GM19193 (cell line): ENCODE results near the gene KCNN3.

Experiments used
- POLR2A ChIP-seq: IDR thresholded peaks from 4 replicates; pipeline ENCODE4 v1.6.1; 2011; ENCODE audit not compliant: insufficient read depth, insufficient read length; ENCODE audit errors: extremely low read depth

Gene KCNN3

DNA sequence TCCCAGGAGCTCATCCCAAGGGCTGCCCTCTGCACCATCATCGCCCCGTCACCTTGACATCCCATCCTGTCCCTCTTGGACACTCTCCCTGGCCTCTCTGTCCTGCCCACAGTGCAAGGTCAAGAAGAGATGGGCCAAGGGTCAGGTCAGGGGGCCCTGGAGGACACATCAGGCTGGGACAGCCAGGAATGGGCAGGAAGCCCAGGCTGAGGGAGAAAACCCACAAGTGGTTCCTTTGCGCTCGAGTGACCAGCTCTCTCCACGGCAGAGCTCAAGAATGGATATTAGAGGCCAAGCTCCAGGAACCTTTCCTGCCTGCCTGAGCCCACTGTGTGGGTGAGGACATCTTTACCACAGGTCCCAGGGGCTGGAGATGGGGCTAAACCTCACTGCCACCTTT lies 41.0 kb downstream of the KCNN3 start:
- no peak for TF ChIP-seq POLR2A

DNA sequence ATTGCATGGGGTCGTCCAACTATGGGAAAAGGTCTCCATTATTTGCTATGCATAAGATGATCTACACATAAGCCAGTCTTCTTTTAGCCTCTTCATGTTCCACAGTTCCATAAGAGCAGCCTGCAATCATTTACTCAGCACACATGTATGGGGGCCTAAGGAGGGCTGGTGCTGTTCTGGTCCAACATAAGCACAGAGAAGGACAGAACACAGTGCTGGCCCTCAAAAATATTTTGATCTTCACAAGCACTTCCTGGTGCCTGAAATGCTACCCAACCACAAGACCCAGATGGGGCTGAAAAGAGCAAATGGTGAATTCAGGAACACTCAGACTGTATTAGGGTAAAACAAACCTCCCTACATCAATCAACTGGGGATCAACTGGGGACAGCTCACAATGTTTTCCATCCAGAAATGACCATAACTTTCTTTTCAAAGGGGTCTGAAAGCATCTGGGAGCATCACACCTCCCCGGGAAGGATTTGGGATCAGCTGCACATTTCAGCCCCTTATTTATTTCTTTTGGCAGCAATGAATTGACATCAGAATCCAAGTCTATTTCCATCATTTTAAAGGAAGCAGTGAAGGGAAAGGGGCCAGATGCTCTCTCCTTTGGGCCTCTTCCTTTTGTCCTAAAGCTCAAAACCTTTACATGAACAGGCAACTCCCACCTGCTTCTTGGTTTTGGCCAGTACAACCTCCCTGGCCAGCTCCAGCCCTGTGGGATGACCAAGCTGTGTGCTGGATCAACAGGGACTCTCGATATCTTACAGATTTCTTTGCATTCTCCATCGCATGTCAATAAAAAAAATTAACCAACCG lies 45.7 kb downstream of the KCNN3 start:
- TF ChIP-seq POLR2A, result no peak

DNA sequence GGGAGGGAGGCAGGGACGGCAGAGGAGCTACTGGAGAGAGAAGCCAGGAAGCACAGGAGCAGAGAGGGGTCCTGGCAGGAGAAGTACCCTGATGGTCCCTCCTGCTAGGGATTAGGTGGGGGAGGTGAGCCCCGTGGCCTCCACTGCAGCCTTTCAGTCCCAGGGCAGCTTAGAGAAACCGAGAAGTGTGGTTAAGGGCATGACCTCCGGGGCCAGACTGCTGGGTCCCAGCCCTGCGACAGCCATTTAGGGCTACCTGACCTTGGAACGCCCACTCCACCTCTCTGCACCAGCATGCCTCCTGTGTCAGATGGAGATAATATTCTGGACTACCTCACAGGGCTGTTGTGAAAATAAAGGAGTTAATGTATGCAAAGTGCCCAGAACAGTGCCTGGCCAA lies 47.4 kb downstream of the KCNN3 start:
- no peak for TF ChIP-seq POLR2A

DNA sequence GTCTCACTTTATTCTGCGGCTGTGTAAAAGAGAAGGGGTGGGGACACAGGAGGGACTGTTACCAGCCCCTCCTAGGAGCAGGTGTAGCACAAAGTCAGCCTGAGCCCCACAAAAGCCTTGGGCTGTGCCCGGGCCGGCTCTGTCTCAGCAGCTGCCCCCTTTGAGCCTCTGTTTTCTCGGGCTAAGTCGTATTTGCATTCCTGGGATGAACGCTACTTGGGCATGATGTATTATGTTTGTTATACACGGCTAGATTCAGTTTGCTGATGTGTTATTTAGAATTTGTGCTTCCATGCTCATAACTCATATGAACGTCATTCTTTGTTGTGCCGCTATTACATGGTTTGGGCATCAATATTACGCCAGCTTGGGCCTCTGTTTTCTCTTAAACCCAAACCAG lies 47.8 kb downstream of the KCNN3 start:
- no peak for TF ChIP-seq POLR2A

DNA sequence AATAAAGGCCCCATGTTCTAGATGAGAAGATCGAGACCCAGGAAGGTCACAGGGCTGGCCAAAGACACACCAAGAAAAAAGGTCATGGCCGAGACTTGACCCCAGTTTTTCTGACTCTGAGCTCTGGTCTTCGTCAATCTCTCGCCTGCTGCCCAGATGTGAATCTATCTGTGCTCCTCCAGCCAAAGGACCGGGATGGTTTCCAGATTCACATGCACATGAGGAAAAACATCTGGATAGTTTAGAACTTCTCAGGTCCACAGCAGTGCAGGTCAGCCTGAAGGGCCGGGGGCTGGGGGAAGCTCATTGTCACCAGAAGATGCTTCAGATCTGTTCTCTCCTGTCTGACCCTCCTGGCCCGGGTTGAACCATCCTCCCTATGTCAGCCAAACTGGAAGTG lies 49.0 kb downstream of the KCNN3 start:
- TF ChIP-seq POLR2A, result no peak

DNA sequence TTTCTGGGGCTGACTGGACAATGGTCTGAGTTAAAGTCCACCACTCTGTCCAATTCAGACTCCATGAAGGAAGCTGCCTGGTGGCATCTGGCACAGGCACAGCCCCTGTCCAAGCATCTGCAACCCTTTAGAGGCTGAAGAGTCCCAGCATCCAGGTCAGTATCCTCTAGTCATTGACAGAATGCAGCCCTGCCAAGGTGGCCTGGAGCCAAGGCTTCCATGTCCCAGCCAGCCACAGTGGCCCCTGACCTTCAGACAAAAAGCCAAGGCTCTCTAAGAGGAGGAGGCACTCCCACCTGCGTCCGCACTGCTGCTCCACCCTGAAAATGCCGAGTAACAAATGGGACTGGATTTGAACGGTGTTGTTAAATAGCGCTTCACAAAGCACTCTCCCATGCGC lies 49.4 kb downstream of the KCNN3 start:
- TF ChIP-seq POLR2A, result no peak

DNA sequence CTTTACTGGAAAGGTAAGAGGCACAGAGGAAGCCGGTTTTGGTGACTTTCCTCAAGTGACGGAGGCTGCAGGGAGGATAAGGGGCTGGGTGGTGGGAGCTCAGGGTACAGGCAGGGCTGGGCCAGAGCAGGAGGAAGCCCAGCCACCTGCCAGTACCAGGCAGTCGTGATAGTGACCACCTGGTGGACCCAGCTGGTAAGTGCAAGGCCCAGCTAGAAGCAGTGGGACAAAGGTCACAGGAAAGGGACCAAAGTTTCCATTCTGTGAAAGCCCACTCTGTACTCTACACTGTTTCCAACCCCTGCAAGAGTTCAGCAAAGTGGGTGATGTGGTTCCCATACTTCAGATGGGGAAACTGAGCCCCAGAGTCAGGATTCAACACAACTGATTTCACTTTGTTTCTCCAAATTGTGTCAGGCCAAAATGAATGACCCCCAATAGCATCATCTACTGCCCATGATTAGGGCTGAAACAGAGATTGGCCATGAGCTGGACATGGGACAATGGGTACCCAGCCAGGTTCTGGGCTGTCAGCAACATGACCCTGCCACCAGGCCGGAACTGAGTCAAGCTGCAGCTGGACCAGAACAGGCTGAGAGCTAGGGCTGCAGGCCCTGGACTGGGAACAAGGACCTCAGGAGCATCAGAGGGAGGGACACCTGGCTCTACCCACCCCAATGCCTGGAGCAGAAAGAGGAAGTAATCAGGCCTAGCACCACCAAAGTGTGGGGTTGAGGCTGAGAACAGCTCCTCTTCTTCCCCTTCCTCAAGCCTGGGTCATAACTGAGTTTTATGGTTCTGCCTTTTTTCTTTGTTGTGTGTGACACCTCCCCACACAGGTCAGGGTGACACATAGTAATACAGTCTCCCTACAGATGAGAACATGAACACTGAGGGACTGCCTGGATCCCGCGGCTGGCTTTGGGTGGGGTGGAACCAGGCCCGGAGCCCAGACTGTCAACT lies 50.2 kb downstream of the KCNN3 start:
- no peak for TF ChIP-seq POLR2A

DNA sequence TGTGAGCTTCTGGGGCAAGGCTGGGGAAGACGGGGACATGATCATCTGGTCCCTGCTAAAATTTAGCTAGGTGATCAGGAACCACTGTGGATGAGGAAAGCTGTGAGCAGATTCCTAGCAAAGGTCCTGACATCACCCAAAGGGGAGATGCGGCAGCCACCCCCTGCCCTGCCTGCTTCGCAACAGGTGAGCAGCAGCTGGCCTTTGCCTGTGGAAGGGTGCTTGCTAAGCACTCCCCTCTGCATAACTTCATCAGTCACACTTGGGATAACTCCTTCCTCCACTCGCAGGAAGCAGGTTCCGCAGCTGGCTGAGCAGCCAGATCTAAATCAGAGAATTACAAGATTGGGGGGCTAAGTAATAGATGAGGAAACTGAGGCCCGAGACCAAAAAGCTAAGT lies 51.2 kb downstream of the KCNN3 start:
- no peak for TF ChIP-seq POLR2A

DNA sequence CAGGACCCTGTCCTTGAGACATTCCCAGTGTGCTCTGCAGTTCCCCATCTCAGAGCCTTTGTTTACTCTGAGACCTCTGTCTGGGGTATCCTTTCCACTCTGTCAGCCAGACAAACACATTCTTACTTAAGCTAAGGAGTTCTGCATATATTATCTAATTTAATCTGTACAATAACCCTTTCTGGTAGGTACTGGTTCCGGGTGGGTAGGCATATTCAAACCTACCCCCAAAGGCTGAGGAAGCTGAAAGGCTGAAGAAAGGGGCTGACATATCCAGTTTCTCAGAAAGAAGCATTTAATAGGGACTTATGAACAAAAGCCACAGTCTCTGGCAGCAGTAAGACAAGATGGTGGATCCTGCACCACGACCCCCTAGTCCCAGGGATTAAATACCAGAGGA lies 53.1 kb downstream of the KCNN3 start:
- no peak for TF ChIP-seq POLR2A

DNA sequence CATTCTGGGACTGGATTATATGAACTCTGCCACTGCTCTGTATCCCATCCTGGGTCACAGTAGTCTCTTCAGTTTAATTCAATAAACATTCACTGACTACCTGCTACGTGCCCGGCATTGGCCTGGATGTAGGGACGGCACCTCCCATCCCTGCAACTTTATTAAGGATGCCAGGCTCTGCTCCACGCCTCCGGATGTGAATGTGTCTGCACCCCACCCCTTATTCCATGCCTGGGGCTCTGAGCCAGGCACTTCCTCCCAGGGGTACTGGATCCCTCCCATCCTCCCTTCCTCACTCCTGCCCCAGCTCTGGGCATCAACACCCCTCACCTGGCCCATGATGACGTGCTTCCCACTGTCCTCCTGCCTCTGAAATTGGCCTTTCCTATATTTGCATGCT lies 53.7 kb downstream of the KCNN3 start:
- TF ChIP-seq POLR2A, result no peak

DNA sequence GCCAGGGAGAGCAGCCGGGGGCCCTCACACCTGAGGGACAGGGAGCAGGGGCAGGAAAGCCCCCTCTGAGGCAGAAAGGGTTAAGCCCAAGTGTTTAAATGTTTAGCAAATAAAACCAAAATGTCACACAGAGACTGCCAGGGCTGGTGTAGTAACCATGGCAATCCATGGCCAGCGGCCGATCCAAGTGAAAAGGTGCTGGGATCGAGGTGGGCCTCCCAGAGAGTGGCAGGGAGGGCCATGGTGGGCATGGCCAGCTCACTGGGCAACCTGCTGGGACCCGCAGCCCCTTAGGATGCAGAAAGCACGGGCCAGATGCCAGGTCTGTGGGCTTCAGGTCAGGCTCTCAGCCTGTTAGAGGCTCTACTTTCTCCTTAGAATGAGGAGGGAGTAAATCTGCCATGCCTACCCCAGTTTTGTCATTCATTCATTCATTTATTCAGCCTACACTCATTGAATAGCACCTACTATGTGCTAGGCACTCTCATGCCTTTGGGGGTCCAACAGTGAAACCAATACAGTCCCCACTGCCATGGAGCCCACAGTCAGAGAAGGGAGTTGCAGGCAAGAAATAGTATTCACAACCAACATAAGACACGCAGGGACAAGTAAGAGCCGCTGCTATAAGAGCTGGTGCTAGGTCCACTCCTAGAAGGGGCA lies 56.1 kb downstream of the KCNN3 start:
- TF ChIP-seq POLR2A, result no peak

DNA sequence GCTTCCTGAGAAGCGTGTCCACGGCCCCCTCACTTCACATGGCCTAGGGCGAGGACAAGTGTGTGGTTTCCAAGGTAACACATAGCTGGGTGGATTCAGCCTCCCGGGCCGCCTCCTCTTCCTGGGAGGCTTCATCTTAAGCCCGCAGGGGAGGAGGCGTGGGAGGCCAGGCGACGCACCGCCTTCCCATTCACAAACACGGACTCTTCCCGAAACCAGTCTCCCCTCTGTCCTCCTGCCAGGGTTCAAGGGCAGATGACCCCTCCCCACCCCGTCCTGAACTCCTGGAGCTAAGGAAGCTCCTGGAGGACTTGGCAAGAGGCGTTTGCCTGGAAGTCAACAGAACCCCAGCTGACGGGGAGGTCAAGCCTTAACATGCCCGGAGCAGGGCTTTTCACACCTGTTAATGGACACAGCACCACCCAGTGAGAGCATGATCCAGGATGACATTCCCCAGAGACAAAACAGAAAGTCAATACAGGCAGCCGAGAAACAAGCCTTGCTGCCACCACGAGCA lies 56.7 kb downstream of the KCNN3 start:
- TF ChIP-seq POLR2A, result no peak

DNA sequence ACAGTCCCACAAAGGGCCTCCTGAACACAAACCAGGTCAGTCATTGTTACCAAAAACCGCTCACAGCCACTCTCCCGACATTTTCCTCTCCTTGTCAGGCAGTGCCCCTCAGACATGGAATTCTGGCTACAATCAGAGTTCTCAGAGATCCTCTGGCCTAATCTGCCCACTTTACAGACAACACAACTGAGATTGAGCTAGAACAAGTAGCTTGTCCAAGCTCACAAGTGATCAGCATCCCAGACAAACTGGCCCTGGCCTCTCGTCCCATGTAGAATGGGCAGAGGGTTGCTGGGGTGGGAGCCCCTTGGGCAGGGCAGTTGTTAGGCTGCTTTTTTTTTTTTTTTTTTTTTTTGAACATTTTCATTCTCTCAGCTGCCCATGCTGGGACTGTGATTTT lies 57.2 kb downstream of the KCNN3 start:
- no peak for TF ChIP-seq POLR2A

DNA sequence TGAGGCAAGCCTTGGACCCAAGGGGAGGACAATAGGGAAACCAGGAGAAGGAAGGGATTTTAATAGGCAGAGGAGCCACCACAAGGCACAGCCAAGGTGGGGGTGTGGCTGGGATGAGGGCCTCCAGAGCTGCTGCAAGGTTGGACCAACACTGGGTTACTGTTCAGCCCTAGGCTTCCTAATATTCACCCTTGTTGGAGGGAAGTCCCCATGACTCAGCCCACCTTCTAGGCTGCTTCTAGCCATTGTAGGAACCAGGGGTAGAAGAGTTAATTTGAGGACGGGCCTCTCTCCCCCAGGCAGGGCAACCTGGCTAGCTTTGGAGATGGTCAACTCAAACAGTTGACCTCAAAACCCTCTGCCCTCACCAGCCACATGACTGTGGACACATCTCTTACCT lies 59.5 kb downstream of the KCNN3 start:
- no peak for TF ChIP-seq POLR2A

DNA sequence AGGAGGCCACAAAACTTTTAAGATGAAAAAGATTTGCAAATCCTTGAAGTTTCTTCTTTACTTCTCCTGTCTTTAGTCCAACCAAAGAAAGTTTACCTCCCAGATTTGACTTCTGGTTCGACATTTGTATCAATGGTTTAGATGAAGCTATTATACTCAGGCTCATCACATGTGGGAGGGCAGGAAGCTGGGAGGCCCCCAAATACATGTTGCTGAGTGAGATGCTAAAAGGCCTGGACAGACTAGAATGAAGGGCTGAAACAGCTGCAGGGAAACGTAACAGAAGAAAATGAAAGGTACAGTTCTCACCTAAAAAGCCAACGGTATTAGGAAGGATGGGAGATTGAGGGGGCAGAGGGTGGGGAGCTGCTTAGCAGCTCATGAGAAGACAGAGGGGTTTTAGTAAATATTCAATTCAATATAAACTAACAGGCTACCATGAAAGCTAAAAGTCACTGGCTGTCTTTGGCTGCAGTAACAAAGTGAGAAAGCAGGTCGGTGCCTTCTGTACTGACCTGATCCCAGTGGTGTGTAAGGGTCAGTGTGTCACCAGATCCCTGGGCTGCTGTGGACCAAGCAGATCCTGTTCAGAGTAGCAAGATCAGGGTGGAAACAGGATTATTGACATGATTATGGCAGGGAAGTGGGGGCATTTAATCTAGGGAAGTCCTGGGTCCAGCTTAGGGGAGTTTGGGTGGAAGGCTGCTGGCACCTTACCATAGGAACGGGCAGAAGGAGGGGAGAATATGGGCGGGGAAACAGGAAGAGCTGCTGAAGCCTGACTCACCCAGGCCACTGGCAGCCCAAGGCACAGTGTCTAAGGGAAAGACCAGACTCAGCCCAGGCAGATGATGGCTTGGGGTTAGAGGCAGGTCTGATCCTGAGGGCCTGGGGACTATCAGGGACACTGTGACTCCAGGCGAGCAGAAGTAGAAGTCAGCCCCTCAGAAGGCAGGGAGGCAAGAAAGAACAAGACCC lies 60.4 kb downstream of the KCNN3 start:
- no peak for TF ChIP-seq POLR2A

DNA sequence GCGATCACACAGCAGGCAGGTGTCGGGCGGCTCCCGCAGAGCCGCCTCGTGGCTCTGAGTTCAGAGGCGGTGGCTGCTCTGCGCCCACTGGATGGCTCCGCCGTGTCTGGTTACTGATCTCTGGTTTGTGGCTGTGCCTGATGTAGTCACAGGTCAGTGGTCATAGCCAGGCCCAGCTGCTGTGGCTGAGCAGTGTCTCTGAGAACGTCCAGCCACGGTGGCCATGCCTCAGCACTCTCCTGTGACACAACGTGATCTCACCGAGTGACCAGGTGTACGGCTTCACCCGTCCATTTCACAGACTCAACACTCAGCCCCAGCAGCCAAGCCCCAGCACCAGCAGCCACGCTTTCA lies 61.2 kb downstream of the KCNN3 start:
- peak; percentile 21 for TF ChIP-seq POLR2A
